ENCODE data around the gene ASCC2.

ASCC2 gene

GRCh38 chr22:29758959-29759358, 79.1 kb downstream of the ASCC2 start:
- no peak for TF ChIP-seq MAX (IDR thresholded peaks at IDR 0.05)
- no peak for TF ChIP-seq CREB1 (IDR thresholded peaks at IDR 0.05; ENCODE audit: low read depth)
- TF ChIP-seq ZBTB7A (IDR thresholded peaks at IDR 0.05; ENCODE audit: low read depth): no peak
- no peak for TF ChIP-seq FOXM1 (IDR thresholded peaks at IDR 0.05; ENCODE audit: borderline replicate concordance, low read depth)
- no peak for TF ChIP-seq EP300 (IDR thresholded peaks at IDR 0.05; ENCODE audit: borderline replicate concordance)
- TF ChIP-seq, protein P1, sequence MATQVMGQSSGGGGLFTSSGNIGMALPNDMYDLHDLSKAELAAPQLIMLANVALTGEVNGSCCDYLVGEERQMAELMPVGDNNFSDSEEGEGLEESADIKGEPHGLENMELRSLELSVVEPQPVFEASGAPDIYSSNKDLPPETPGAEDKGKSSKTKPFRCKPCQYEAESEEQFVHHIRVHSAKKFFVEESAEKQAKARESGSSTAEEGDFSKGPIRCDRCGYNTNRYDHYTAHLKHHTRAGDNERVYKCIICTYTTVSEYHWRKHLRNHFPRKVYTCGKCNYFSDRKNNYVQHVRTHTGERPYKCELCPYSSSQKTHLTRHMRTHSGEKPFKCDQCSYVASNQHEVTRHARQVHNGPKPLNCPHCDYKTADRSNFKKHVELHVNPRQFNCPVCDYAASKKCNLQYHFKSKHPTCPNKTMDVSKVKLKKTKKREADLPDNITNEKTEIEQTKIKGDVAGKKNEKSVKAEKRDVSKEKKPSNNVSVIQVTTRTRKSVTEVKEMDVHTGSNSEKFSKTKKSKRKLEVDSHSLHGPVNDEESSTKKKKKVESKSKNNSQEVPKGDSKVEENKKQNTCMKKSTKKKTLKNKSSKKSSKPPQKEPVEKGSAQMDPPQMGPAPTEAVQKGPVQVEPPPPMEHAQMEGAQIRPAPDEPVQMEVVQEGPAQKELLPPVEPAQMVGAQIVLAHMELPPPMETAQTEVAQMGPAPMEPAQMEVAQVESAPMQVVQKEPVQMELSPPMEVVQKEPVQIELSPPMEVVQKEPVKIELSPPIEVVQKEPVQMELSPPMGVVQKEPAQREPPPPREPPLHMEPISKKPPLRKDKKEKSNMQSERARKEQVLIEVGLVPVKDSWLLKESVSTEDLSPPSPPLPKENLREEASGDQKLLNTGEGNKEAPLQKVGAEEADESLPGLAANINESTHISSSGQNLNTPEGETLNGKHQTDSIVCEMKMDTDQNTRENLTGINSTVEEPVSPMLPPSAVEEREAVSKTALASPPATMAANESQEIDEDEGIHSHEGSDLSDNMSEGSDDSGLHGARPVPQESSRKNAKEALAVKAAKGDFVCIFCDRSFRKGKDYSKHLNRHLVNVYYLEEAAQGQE (IDR thresholded peaks at IDR 0.05; ENCODE audit: low read depth): no peak
- no peak for TF ChIP-seq RAD21 (IDR thresholded peaks at IDR 0.05; ENCODE audit: low read depth)
- TF ChIP-seq TAF1 (IDR thresholded peaks at IDR 0.05; ENCODE audit: low read depth): no peak

DNA sequence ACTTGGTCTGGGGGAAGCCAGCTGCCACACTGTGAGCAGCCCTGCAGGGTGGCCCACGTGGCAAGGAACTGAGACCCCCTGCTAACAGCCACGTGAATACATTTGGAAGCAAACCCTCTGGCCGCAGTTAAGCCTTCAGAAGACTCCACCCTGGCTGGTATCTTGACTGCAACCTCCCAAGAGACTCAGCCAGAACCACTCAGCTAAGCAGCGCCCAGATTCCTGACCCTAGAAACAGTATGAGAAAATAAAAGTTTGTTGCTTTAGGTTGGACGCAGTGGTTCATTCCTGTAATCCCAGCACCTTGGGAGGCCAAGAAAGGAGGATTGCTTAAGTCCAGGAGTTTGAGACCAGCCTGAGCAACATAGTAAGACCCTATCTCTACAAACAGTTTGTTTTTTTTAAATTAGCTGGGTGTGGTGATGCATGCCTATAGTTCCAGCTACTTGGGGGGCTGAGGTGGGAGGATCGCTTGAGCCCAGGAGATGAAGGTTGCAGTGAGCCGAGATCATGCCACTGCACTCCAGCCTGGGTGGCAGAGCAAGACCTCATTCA, 79.9 kb downstream of the ASCC2 start:
- TF ChIP-seq YY1 (IDR thresholded peaks at IDR 0.05; ENCODE audit: low read depth): no peak
- no peak for TF ChIP-seq TAF1 (IDR thresholded peaks at IDR 0.05; ENCODE audit: low read depth)
- no peak for TF ChIP-seq RAD21 (IDR thresholded peaks at IDR 0.05; ENCODE audit: low read depth)
- TF ChIP-seq FOXM1 (IDR thresholded peaks at IDR 0.05; ENCODE audit: borderline replicate concordance, low read depth): no peak
- no peak for TF ChIP-seq CREB1 (IDR thresholded peaks at IDR 0.05; ENCODE audit: low read depth)
- TF ChIP-seq TEAD4 (IDR thresholded peaks at IDR 0.05): no peak
- TF ChIP-seq ZBTB7A (IDR thresholded peaks at IDR 0.05; ENCODE audit: low read depth): no peak
- TF ChIP-seq CEBPB (IDR thresholded peaks at IDR 0.05): no peak
- TF ChIP-seq EP300 (IDR thresholded peaks at IDR 0.05; ENCODE audit: borderline replicate concordance): no peak
- TF ChIP-seq, protein P2, sequence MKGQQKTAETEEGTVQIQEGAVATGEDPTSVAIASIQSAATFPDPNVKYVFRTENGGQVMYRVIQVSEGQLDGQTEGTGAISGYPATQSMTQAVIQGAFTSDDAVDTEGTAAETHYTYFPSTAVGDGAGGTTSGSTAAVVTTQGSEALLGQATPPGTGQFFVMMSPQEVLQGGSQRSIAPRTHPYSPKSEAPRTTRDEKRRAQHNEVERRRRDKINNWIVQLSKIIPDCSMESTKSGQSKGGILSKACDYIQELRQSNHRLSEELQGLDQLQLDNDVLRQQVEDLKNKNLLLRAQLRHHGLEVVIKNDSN (IDR thresholded peaks at IDR 0.05): no peak

- TF ChIP-seq NFIC (IDR thresholded peaks at IDR 0.05): no peak
- no peak for TF ChIP-seq CREB1 (IDR thresholded peaks at IDR 0.05; ENCODE audit: low read depth)
- TF ChIP-seq TEAD4 (IDR thresholded peaks at IDR 0.05): no peak
- no peak for TF ChIP-seq CEBPB (IDR thresholded peaks at IDR 0.05)
- no peak for TF ChIP-seq TCF12 (IDR thresholded peaks at IDR 0.05; ENCODE audit: low read depth)
- TF ChIP-seq, protein P2 (IDR thresholded peaks at IDR 0.05): no peak
- no peak for TF ChIP-seq EP300 (IDR thresholded peaks at IDR 0.05; ENCODE audit: borderline replicate concordance)
- TF ChIP-seq FOXM1 (IDR thresholded peaks at IDR 0.05; ENCODE audit: borderline replicate concordance, low read depth): no peak
- TF ChIP-seq TAF1 (IDR thresholded peaks at IDR 0.05; ENCODE audit: low read depth): no peak
- TF ChIP-seq MAX (IDR thresholded peaks at IDR 0.05): no peak
- no peak for TF ChIP-seq RAD21 (IDR thresholded peaks at IDR 0.05; ENCODE audit: low read depth)
- TF ChIP-seq, protein P1 (IDR thresholded peaks at IDR 0.05; ENCODE audit: low read depth): no peak
- no peak for TF ChIP-seq ZBTB7A (IDR thresholded peaks at IDR 0.05; ENCODE audit: low read depth)
- TF ChIP-seq EGR1 (IDR thresholded peaks at IDR 0.05): no peak
- no peak for TF ChIP-seq YY1 (IDR thresholded peaks at IDR 0.05; ENCODE audit: low read depth)
These were observed 81.0 kb downstream of the ASCC2 start for GRCh38 chr22:29757096-29757495.

DNA sequence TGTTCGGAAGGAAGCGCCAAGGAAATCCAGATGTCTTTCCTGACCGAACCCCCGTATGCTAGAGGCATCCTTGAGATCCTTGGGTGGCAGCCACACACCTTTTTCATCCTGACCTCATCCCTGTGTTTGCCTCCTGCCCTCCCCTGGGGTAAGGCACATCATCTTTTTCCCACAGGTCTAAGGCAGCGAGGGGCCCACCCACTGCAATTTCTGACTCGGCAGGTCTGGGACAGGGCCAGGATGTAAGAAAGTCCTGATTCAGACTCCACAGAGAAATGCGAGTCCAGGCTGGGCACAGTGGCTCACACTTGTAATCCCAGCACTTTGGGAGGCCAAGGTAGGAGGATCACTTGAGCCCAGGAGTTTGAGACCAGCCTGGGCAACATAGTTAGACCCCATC, 81.7 kb downstream of the ASCC2 start:
- TF ChIP-seq TCF12 (IDR thresholded peaks at IDR 0.05; ENCODE audit: low read depth) (no peak), TAF1 (IDR thresholded peaks at IDR 0.05; ENCODE audit: low read depth) (no peak), RAD21 (IDR thresholded peaks at IDR 0.05; ENCODE audit: low read depth) (no peak), EGR1 (IDR thresholded peaks at IDR 0.05) (no peak), CEBPB (IDR thresholded peaks at IDR 0.05) (no peak), ZBTB7A (IDR thresholded peaks at IDR 0.05; ENCODE audit: low read depth) (no peak), TEAD4 (IDR thresholded peaks at IDR 0.05) (no peak), CREB1 (IDR thresholded peaks at IDR 0.05; ENCODE audit: low read depth) (no peak), FOXM1 (IDR thresholded peaks at IDR 0.05; ENCODE audit: borderline replicate concordance, low read depth) (no peak), NFIC (IDR thresholded peaks at IDR 0.05) (no peak), EP300 (IDR thresholded peaks at IDR 0.05; ENCODE audit: borderline replicate concordance) (no peak)
- TF ChIP-seq, protein P1 (IDR thresholded peaks at IDR 0.05; ENCODE audit: low read depth): no peak
- TF ChIP-seq, protein P2 (IDR thresholded peaks at IDR 0.05): no peak
